Upper lobe of right lung (tissue), 1 donor: ENCODE data around the gene EPHA7. TPM values are rescaled to one million over a fixed set of nuclear protein-coding genes. Genes with fewer than 3 reads are reported as not detected.

ENCODE experiments used
- ATAC-seq: fragments of 200-7000 bp; cut with Tn5 transposase; one replicate; pipeline ENCODE4 v1.9.1; 2020; ENCODE audit warnings: mild to moderate bottlenecking, moderate library complexity
- DNase-seq: peaks from one replicate; pipeline ENCODE4 v3.0.0-alpha.2; 2020
- H3K27ac ChIP-seq: fragments of 200-600 bp; one replicate; pipeline ENCODE4 v1.8.0; 2022
- H3K27me3 ChIP-seq: fragments of 200-600 bp; one replicate; pipeline ENCODE4 v1.8.0; 2022; ENCODE audit warnings: mild to moderate bottlenecking
- H3K36me3 ChIP-seq: fragments of 200-600 bp; one replicate; pipeline ENCODE4 v1.8.0; 2022
- H3K4me1 ChIP-seq: fragments of 200-600 bp; one replicate; pipeline ENCODE4 v1.8.0; 2022
- H3K4me3 ChIP-seq: fragments of 200-600 bp; one replicate; pipeline ENCODE4 v1.8.0; 2022; ENCODE audit warnings: mild to moderate bottlenecking
- H3K9me3 ChIP-seq: fragments of 200-600 bp; one replicate; pipeline ENCODE4 v1.8.0; 2022
- intact Hi-C: fragments of 100-400 bp; cut with DNase I; formaldehyde crosslinking; loops from one replicate; pipeline ENCODE4 v1.11.0; 2022
- total RNA-seq: library from RNA; stranded (reverse); fragmentation: NEBNext Ultra II Directional; extraction: Animal tissue kit (Norgen Biotek cat#: 25700); gene quantifications from one replicate; pipeline ENCODE4 v1.2.1, GENCODE V29; 2021
- TF ChIP-seq, protein P1 (sequence below): fragments of 200-600 bp; IDR thresholded peaks from one replicate; pipeline ENCODE4 v1.8.0; 2022; ENCODE audit warnings: antibody characterized with exemption
- donor health status: DM: no; HTN: yes; CAD: no; lungs with severe emphysema.

Gene EPHA7
- total RNA-seq, 1 donor from 2014 or later = 0.14 TPM

DNA sequence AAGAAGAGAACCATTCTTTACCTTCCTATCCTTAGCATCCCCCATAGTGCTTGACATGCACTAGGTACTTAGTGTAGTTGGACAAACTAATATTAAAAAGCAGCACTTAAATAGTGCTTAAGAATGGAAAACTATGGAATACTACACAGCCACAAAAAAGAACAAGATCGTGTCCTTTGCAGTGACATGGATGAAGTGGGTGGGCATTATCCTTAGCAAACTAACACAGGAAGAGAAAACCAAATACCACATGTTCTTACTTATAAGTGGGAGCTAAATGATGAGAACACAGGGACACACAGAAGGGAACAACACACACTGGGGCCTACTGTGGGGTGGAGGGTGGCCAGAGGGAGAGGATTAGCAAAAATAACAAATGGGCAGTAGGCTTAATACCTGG lies 66.8 kb downstream of the EPHA7 start:
- no peak overlapping the region for H3K27ac ChIP-seq
- H3K27me3 ChIP-seq = no peaks in the 10 kb centered on the region
- no peak overlapping the region for H3K4me3 ChIP-seq
- H3K9me3 ChIP-seq = no peaks in the 10 kb centered on the region
- TF ChIP-seq, protein P1, sequence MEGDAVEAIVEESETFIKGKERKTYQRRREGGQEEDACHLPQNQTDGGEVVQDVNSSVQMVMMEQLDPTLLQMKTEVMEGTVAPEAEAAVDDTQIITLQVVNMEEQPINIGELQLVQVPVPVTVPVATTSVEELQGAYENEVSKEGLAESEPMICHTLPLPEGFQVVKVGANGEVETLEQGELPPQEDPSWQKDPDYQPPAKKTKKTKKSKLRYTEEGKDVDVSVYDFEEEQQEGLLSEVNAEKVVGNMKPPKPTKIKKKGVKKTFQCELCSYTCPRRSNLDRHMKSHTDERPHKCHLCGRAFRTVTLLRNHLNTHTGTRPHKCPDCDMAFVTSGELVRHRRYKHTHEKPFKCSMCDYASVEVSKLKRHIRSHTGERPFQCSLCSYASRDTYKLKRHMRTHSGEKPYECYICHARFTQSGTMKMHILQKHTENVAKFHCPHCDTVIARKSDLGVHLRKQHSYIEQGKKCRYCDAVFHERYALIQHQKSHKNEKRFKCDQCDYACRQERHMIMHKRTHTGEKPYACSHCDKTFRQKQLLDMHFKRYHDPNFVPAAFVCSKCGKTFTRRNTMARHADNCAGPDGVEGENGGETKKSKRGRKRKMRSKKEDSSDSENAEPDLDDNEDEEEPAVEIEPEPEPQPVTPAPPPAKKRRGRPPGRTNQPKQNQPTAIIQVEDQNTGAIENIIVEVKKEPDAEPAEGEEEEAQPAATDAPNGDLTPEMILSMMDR = no peak
- DNase-seq (no peak), ATAC-seq (no peak)
- intact Hi-C loops = no loop called here
- no peaks in the 10 kb centered on the region for H3K4me1 ChIP-seq
- no peaks in the 10 kb centered on the region for H3K36me3 ChIP-seq

DNA sequence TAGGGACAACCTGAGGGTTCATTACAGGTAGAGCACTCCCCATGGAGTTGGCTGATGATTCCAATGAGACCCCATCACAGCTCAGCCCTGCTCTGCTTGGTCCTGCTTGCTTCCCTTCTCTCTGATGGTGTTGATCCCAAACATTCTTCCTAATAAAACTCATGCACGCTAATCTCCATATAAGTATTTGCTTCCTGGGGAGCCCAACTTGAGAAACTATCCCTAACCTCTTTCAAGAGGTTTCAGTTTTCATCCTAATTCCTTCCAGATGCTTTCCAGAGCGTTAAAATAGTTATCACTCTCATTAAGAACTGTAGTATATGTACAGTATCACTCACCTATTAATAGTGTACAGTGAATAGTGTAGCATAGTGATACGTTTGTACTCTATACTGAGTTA lies 68.1 kb downstream of the EPHA7 start:
- Histone ChIP-seq H3K4me1 (no peaks in the 10 kb centered on the region), H3K27me3 (no peaks in the 10 kb centered on the region), H3K9me3 (no peaks in the 10 kb centered on the region), H3K36me3 (no peaks in the 10 kb centered on the region), H3K27ac (no peak overlapping the region), H3K4me3 (no peak overlapping the region)
- ATAC-seq (no peak), DNase-seq (no peak)
- intact Hi-C loops = no loop called here
- TF ChIP-seq, protein P1 = no peak

DNA sequence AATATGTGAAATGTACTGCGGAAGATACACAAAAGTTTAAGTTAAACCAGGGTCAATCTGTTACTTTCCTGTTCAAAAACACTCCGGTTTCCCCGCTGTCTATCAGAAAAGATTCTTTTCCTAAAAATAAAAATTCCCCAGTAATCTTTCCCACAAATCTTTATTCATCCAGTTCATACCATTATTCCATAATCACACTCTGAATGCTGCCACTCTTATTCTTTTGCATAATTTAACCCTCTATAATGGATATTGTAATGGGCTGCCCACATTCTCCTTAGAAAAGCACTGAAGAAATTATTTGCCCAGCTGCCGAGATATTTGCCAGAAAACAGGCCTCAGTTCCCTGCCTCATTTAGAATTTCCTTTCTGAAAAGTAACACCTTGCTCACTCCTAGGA lies 68.6 kb downstream of the EPHA7 start:
- Histone ChIP-seq H3K9me3 (no peaks in the 10 kb centered on the region), H3K36me3 (no peaks in the 10 kb centered on the region), H3K27me3 (no peaks in the 10 kb centered on the region), H3K4me1 (no peaks in the 10 kb centered on the region), H3K4me3 (no peak overlapping the region), H3K27ac (no peak overlapping the region)
- TF ChIP-seq, protein P1 = no peak
- intact Hi-C loops = no loop called here
- ATAC-seq (no peak), DNase-seq (no peak)

DNA sequence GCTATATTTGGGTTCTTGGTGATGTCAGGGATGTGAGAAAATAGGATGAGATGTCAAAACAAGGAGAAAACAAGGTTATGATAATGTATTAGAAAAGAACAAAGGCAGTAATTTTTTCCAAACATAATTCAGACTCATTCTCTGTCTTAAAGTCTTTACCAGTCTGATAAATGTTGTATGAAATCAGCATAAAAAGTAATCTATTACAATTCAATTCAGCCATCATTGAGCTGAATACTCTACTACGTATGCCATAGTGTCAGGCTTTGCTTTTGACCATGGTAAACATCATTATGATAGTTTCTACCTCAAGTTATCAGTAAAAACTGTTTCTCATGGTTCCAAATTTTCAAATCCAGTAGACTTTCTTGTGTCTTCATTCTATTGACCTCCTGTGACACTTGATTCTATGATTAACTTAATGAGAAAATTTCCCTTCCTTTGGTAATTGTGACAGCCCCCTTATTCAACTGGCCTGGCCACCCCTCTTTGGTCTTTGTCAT lies 75.0 kb downstream of the EPHA7 start:
- intact Hi-C loops = no loop called here
- TF ChIP-seq, protein P1 = no peak

DNA sequence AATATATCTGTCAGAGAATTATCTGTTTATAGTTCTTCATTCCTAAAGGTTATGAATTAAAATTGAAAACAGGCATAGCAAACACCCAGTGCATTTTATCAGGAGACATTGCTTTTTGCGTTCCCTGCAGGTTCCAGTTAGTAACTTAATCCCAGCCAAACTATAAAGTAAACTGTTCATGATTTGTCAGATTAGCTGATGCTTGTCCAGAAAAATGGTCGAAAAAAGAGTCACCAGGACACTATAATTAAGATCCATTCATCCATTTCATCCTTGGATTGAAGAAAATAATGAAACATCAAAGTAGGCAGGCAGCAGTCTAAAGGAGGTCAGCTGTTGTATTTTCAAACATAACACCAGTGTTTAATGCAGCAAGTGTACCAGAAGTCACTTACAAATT lies 75.9 kb downstream of the EPHA7 start:
- no peak for DNase-seq
- Histone ChIP-seq H3K9me3 (no peaks in the 10 kb centered on the region), H3K36me3 (no peaks in the 10 kb centered on the region), H3K4me3 (no peak overlapping the region), H3K27ac (no peak overlapping the region), H3K4me1 (no peaks in the 10 kb centered on the region), H3K27me3 (no peaks in the 10 kb centered on the region)
- TF ChIP-seq, protein P1 = no peak
- ATAC-seq = no peak
- intact Hi-C loops = no loop called here

More for the DNA sequence above, 75.0 kb downstream of the EPHA7 start:
- DNase-seq (no peak), ATAC-seq (no peak)
- no peaks in the 10 kb centered on the region for H3K36me3 ChIP-seq
- H3K9me3 ChIP-seq = no peaks in the 10 kb centered on the region
- no peak overlapping the region for H3K27ac ChIP-seq
- H3K4me1 ChIP-seq = no peaks in the 10 kb centered on the region
- no peak overlapping the region for H3K4me3 ChIP-seq
- no peaks in the 10 kb centered on the region for H3K27me3 ChIP-seq
